ENCODE results near the gene GLYATL3.

GLYATL3 gene

DNA sequence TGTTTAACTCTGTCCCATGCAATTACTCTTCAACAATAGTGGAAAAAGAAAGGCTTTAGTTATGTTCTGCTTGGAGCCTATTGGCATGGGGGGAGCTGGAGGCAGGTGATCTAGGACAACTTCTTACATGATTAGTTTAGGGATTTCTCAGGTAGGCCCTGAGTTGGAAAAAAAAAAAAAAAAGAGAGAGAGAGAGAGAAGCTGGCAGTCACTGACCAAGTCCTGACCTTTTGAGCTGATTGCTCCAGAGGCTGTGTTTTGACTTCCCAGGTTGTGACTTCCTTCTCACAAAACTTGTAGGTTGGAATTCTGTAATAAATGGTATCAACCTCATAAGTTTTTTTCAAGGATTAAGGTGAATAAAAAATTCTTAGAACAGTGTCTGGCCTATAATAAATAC, 58.5 kb downstream of the GLYATL3 start:
- Histone ChIP-seq H2AK5ac (ENCODE audit: low read depth, low read length) (no peak overlapping the region), H2BK15ac (ENCODE audit: low read length) (no peak overlapping the region), H3K79me1 (ENCODE audit: low read depth, low read length) (no peaks in the 10 kb centered on the region), H3K14ac (ENCODE audit: low read length) (no peak overlapping the region), H3K4ac (ENCODE audit: low read length) (no peak overlapping the region), H3K9me3 (replicated peaks in 1 of 2; ENCODE audit: control insufficient read depth in 2 of 2, insufficient read depth in 1 of 2, low read depth in 1 of 2, low read length in 2 of 2) (no peaks in the 10 kb centered on the region), H2BK5ac (ENCODE audit: low read length) (no peak overlapping the region), H3K4me2 (ENCODE audit: insufficient read depth, low read length, poor library complexity, severe bottlenecking) (no peak overlapping the region), H3K18ac (ENCODE audit: low read length) (no peak overlapping the region), H3K27ac (replicated peaks; ENCODE audit: low read length) (no peak overlapping the region), H3K9ac (ENCODE audit: low read depth, low read length, poor library complexity) (no peak overlapping the region), H2AFZ (ENCODE audit: low read length) (no peak overlapping the region), H2BK120ac (ENCODE audit: low read depth, low read length) (no peak overlapping the region), H3K36me3 (replicated peaks in 1 of 2; ENCODE audit: control insufficient read depth in 2 of 2, insufficient read depth in 2 of 2, low read length in 2 of 2) (peaks cover 0 to 5% of the 10 kb centered on the region in 2 donors), H3K4me1 (ENCODE audit: control insufficient read depth in 2 of 2, insufficient read depth in 1 of 2, low read depth in 1 of 2, low read length in 2 of 2) (peaks cover 0 to 2% of the 10 kb centered on the region in 2 donors), H3K27me3 (ENCODE audit: control insufficient read depth in 3 of 3, insufficient read depth in 3 of 3, low read depth in 1 of 3, low read length in 3 of 3) (peaks cover 0 to 4% (median 0%) of the 10 kb centered on the region in 3 experiments), H4K91ac (ENCODE audit: low read depth, low read length, poor library complexity) (no peak overlapping the region), H3K23ac (ENCODE audit: low read depth, low read length, poor library complexity) (no peak overlapping the region), H2BK12ac (ENCODE audit: low read length) (no peak overlapping the region), H3K4me3 (ENCODE audit: low read length in 2 of 2) (no peak overlapping the region), H4K8ac (ENCODE audit: low read depth, low read length) (no peak overlapping the region)
- DNase-seq (ENCODE audit: low spot score): no peak

DNA sequence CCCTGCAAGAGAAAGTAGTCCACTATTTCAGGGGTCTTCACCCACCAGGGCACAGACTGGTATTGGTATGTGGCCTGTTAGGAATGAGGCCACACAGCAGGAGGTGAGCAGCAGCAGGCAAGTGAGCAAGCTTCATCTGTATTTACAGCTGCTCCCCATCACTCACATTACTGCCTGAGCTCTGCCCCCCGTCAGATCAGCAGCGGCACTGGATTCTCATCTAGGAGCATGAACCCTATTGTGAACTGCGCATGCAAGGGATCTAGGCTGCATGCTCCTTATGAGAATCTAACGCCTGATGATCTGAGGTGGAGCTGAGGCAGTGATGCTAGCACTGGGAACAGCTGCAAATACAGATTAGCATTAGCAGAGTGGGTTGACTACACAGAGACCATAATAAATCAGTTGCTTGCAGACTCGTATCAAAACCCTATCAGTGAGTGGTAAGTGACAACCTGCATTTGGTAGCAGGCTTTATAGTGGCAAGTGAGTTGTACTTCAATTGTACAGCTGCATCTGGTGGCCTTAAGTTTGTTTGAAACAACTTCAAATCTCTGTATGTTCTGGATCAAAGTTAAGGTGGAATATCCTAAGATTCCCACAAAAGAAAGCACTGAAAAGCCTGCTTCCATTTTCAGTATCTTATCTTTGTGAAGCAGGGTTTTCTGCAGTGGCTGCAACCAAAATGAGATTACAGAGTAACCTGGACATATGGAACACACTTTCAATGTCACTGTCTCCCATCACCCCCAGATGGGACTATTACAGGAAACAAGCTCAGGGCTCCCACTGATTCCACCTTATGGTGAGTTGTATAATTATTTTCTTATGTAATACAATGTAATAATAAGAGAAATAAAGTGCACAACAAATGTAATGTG, 63.5 kb downstream of the GLYATL3 start:
- Histone ChIP-seq H3K4ac (ENCODE audit: low read length) (no peak overlapping the region), H2BK12ac (ENCODE audit: low read length) (no peak overlapping the region), H3K23ac (ENCODE audit: low read depth, low read length, poor library complexity) (no peak overlapping the region), H2AFZ (ENCODE audit: low read length) (no peak overlapping the region), H2AK5ac (ENCODE audit: low read depth, low read length) (no peak overlapping the region), H3K27ac (replicated peaks; ENCODE audit: low read length) (no peak overlapping the region), H3K9ac (ENCODE audit: low read depth, low read length, poor library complexity) (no peak overlapping the region), H4K8ac (ENCODE audit: low read depth, low read length) (peak overlapping the region; percentile 2), H3K14ac (ENCODE audit: low read length) (no peak overlapping the region), H3K4me3 (ENCODE audit: low read length in 2 of 2) (no peak overlapping the region), H2BK120ac (ENCODE audit: low read depth, low read length) (no peak overlapping the region), H3K18ac (ENCODE audit: low read length) (no peak overlapping the region), H3K79me1 (ENCODE audit: low read depth, low read length) (no peaks in the 10 kb centered on the region), H2BK5ac (ENCODE audit: low read length) (no peak overlapping the region), H3K4me2 (ENCODE audit: insufficient read depth, low read length, poor library complexity, severe bottlenecking) (no peak overlapping the region), H4K91ac (ENCODE audit: low read depth, low read length, poor library complexity) (no peak overlapping the region), H2BK15ac (ENCODE audit: low read length) (no peak overlapping the region), H3K4me1 (ENCODE audit: control insufficient read depth in 2 of 2, insufficient read depth in 1 of 2, low read depth in 1 of 2, low read length in 2 of 2) (peaks cover 0 to 1% of the 10 kb centered on the region in 2 donors), H3K9me3 (replicated peaks in 1 of 2; ENCODE audit: control insufficient read depth in 2 of 2, insufficient read depth in 1 of 2, low read depth in 1 of 2, low read length in 2 of 2) (peaks cover 0 to 2% of the 10 kb centered on the region in 2 donors), H3K36me3 (replicated peaks in 1 of 2; ENCODE audit: control insufficient read depth in 2 of 2, insufficient read depth in 2 of 2, low read length in 2 of 2) (peaks cover 0 to 5% of the 10 kb centered on the region in 2 donors), H3K27me3 (ENCODE audit: control insufficient read depth in 3 of 3, insufficient read depth in 3 of 3, low read depth in 1 of 3, low read length in 3 of 3) (no peaks in the 10 kb centered on the region)
- no peak for DNase-seq (ENCODE audit: low spot score)
- WGBS, 2 donors (ENCODE audit: extremely low coverage in 2 of 2, insufficient read length in 2 of 2, insufficient replicate concordance in 1 of 2): no CpG with 5 or more reads among the region's 5 CpGs

DNA sequence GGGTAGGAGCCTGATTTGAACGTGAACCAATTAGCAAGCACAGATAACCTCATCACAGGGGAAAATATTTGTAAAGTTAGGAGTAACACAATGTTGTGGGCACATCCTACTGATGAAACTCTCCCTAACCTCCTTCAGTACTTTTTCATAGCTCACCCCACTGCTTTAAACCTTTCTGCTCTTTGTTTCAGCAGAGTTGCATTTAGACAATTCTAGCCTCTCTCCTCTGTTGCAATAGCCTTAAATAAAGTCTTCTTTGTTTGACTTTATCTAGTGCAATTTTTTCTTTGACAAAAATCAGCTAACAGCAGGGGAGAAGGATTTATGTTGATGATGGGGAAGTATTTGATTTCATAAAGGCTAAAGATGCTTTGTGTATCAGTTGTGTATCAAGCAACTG, 64.8 kb downstream of the GLYATL3 start:
- no peak overlapping the region for H4K8ac ChIP-seq (ENCODE audit: low read depth, low read length)
- H3K9ac ChIP-seq (ENCODE audit: low read depth, low read length, poor library complexity): no peak overlapping the region
- H2AFZ ChIP-seq (ENCODE audit: low read length): no peak overlapping the region
- peaks cover 0 to 1% of the 10 kb centered on the region in 2 donors for H3K4me1 ChIP-seq (ENCODE audit: control insufficient read depth in 2 of 2, insufficient read depth in 1 of 2, low read depth in 1 of 2, low read length in 2 of 2)
- H3K4me2 ChIP-seq (ENCODE audit: insufficient read depth, low read length, poor library complexity, severe bottlenecking): no peak overlapping the region
- H3K23ac ChIP-seq (ENCODE audit: low read depth, low read length, poor library complexity): no peak overlapping the region
- no peak overlapping the region for H3K27ac ChIP-seq (replicated peaks; ENCODE audit: low read length)
- no peaks in the 10 kb centered on the region for H3K79me1 ChIP-seq (ENCODE audit: low read depth, low read length)
- H3K9me3 ChIP-seq (replicated peaks in 1 of 2; ENCODE audit: control insufficient read depth in 2 of 2, insufficient read depth in 1 of 2, low read depth in 1 of 2, low read length in 2 of 2): peaks cover 0 to 2% of the 10 kb centered on the region in 2 donors
- H3K4ac ChIP-seq (ENCODE audit: low read length): no peak overlapping the region
- no peak overlapping the region for H2BK5ac ChIP-seq (ENCODE audit: low read length)
- H3K27me3 ChIP-seq (ENCODE audit: control insufficient read depth in 3 of 3, insufficient read depth in 3 of 3, low read depth in 1 of 3, low read length in 3 of 3): no peaks in the 10 kb centered on the region
- H3K14ac ChIP-seq (ENCODE audit: low read length): no peak overlapping the region
- WGBS, 2 donors (ENCODE audit: extremely low coverage in 2 of 2, insufficient read length in 2 of 2, insufficient replicate concordance in 1 of 2): no CpG with 5 or more reads among the region's 1 CpG
- H2BK15ac ChIP-seq (ENCODE audit: low read length): no peak overlapping the region
- no peak overlapping the region for H2BK12ac ChIP-seq (ENCODE audit: low read length)
- no peak for DNase-seq (ENCODE audit: low spot score)
- no peak overlapping the region for H2AK5ac ChIP-seq (ENCODE audit: low read depth, low read length)
- no peak overlapping the region for H3K18ac ChIP-seq (ENCODE audit: low read length)
- no peak overlapping the region for H3K4me3 ChIP-seq (ENCODE audit: low read length in 2 of 2)
- H2BK120ac ChIP-seq (ENCODE audit: low read depth, low read length): no peak overlapping the region
- no peak overlapping the region for H4K91ac ChIP-seq (ENCODE audit: low read depth, low read length, poor library complexity)
- peaks cover 0 to 1% of the 10 kb centered on the region in 2 donors for H3K36me3 ChIP-seq (replicated peaks in 1 of 2; ENCODE audit: control insufficient read depth in 2 of 2, insufficient read depth in 2 of 2, low read length in 2 of 2)

DNA sequence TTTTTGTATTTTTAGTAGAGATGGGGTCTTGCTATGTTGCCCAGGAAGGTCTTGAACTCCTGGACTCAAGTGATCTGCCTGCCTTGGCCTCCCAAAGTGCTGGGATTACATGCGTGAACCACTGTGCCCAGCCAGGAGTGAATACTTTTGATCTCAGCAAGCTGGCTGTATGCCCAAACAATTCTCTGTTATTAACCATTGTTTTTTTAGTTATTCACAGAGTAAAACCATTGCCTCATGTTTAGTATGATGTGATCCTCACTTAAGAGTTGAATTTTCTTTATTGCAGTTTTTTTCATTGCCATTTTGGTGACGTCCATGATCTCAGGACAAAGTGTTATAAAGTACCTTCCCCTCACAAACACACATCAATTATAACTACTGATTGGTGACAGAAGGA, 65.5 kb downstream of the GLYATL3 start:
- Histone ChIP-seq H3K14ac (ENCODE audit: low read length) (no peak overlapping the region), H3K18ac (ENCODE audit: low read length) (no peak overlapping the region), H3K9me3 (replicated peaks in 1 of 2; ENCODE audit: control insufficient read depth in 2 of 2, insufficient read depth in 1 of 2, low read depth in 1 of 2, low read length in 2 of 2) (peaks cover 0 to 2% of the 10 kb centered on the region in 2 donors), H2BK12ac (ENCODE audit: low read length) (no peak overlapping the region), H3K4ac (ENCODE audit: low read length) (no peak overlapping the region), H3K23ac (ENCODE audit: low read depth, low read length, poor library complexity) (no peak overlapping the region), H4K8ac (ENCODE audit: low read depth, low read length) (no peak overlapping the region), H4K91ac (ENCODE audit: low read depth, low read length, poor library complexity) (no peak overlapping the region), H3K4me3 (ENCODE audit: low read length in 2 of 2) (no peak overlapping the region), H2BK120ac (ENCODE audit: low read depth, low read length) (no peak overlapping the region), H3K9ac (ENCODE audit: low read depth, low read length, poor library complexity) (no peak overlapping the region), H2AFZ (ENCODE audit: low read length) (no peak overlapping the region), H3K4me2 (ENCODE audit: insufficient read depth, low read length, poor library complexity, severe bottlenecking) (no peak overlapping the region), H3K27ac (replicated peaks; ENCODE audit: low read length) (no peak overlapping the region), H2BK5ac (ENCODE audit: low read length) (no peak overlapping the region), H3K27me3 (ENCODE audit: control insufficient read depth in 3 of 3, insufficient read depth in 3 of 3, low read depth in 1 of 3, low read length in 3 of 3) (no peaks in the 10 kb centered on the region), H3K79me1 (ENCODE audit: low read depth, low read length) (no peaks in the 10 kb centered on the region), H3K36me3 (replicated peaks in 1 of 2; ENCODE audit: control insufficient read depth in 2 of 2, insufficient read depth in 2 of 2, low read length in 2 of 2) (no peaks in the 10 kb centered on the region), H3K4me1 (ENCODE audit: control insufficient read depth in 2 of 2, insufficient read depth in 1 of 2, low read depth in 1 of 2, low read length in 2 of 2) (peaks cover 0 to 1% of the 10 kb centered on the region in 2 donors), H2BK15ac (ENCODE audit: low read length) (no peak overlapping the region), H2AK5ac (ENCODE audit: low read depth, low read length) (no peak overlapping the region)
- no CpG with 5 or more reads among the region's 2 CpGs for WGBS, 2 donors (ENCODE audit: extremely low coverage in 2 of 2, insufficient read length in 2 of 2, insufficient replicate concordance in 1 of 2)
- DNase-seq (ENCODE audit: low spot score): no peak

All from neuronal stem cell (in vitro differentiated cells).